Mesodermal cell (in vitro differentiated cells): ENCODE measurements around the gene DNAH14.

Source experiments
- H3K27ac ChIP-seq: 2 replicates; pipeline ENCODE4 v1.7.0; 2013; ENCODE audit warnings: mild to moderate bottlenecking, low read depth, low read length, moderate library complexity; ENCODE audit not compliant: severe bottlenecking
- H3K36me3 ChIP-seq: 2 replicates; pipeline ENCODE4 v1.7.1; 2013; ENCODE audit warnings: mild to moderate bottlenecking, low read length, moderate library complexity; ENCODE audit not compliant: control insufficient read depth, insufficient read depth
- H3K4me1 ChIP-seq: one replicate; pipeline ENCODE4 v1.7.1; 2013; ENCODE audit warnings: mild to moderate bottlenecking, low read length; ENCODE audit not compliant: insufficient read depth, control insufficient read depth, poor library complexity, severe bottlenecking
- H3K4me3 ChIP-seq: 2 replicates; pipeline ENCODE4 v1.7.0; 2013; ENCODE audit warnings: low read length, control low read depth, mild to moderate bottlenecking; ENCODE audit not compliant: insufficient read depth, poor library complexity, severe bottlenecking; ENCODE audit errors: extremely low read depth
- H3K9me3 ChIP-seq: 2 replicates; pipeline ENCODE4 v1.7.1; 2013; ENCODE audit warnings: mild to moderate bottlenecking, low read length, moderate library complexity; ENCODE audit not compliant: control insufficient read depth
- WGBS, 2 experiments: methylation state at CpG; one replicate each; pipeline ENCODE4 v1.1.5; 2013; ENCODE audit warnings: missing lambda C conversion rate in 2 of 2; ENCODE audit not compliant: insufficient coverage in 2 of 2; 5-methylcytosine and 5-hydroxymethylcytosine counted together

DNAH14 gene

GRCh38 chr1:224897529-224898327 is 31.7 kb upstream of the DNAH14 start:
- Histone ChIP-seq H3K27ac (no peak overlapping the region), H3K36me3 (no peaks in the 10 kb centered on the region), H3K4me3 (no peak overlapping the region), H3K4me1 (no peaks in the 10 kb centered on the region), H3K9me3 (peaks cover 8% of the 10 kb centered on the region)
- no CpG with 5 or more reads among the region's 1 CpG for WGBS, 2 experiments

GRCh38 chr1:224898937-224899336 is 30.5 kb upstream of the DNAH14 start:
- Histone ChIP-seq H3K27ac (no peak overlapping the region), H3K36me3 (no peaks in the 10 kb centered on the region), H3K9me3 (peaks cover 8% of the 10 kb centered on the region), H3K4me3 (no peak overlapping the region), H3K4me1 (no peaks in the 10 kb centered on the region)
- 60% methylated on average over 1 of the region's 3 CpGs; no CpG with 5 or more reads in 1 of the 2 experiments for WGBS, 2 experiments

- WGBS, 2 experiments: 83 to 88% methylated on average over 1 to 3 of the region's 3 CpGs
- Histone ChIP-seq H3K36me3 (no peaks in the 10 kb centered on the region), H3K4me1 (no peaks in the 10 kb centered on the region), H3K9me3 (peaks cover 8% of the 10 kb centered on the region), H3K27ac (no peak overlapping the region), H3K4me3 (no peak overlapping the region)
Measured at GRCh38 chr1:224900062-224900630, 29.3 kb upstream of the DNAH14 start.

GRCh38 chr1:224901087-224901810 is 28.2 kb upstream of the DNAH14 start:
- H3K36me3 ChIP-seq: no peaks in the 10 kb centered on the region
- no peak overlapping the region for H3K4me3 ChIP-seq
- H3K27ac ChIP-seq: no peak overlapping the region
- WGBS, 2 experiments: no CpG with 5 or more reads among the region's 5 CpGs
- peaks cover 8% of the 10 kb centered on the region for H3K9me3 ChIP-seq
- no peaks in the 10 kb centered on the region for H3K4me1 ChIP-seq

- 96 to 100% methylated on average over 2 of the region's 2 CpGs for WGBS, 2 experiments
- Histone ChIP-seq H3K4me3 (no peak overlapping the region), H3K4me1 (no peaks in the 10 kb centered on the region), H3K36me3 (no peaks in the 10 kb centered on the region), H3K27ac (no peak overlapping the region), H3K9me3 (peaks cover 3% of the 10 kb centered on the region)
Measured at GRCh38 chr1:224903955-224904354, 25.5 kb upstream of the DNAH14 start.

GRCh38 chr1:224906340-224906739 is 23.1 kb upstream of the DNAH14 start:
- no peak overlapping the region for H3K4me3 ChIP-seq
- no peaks in the 10 kb centered on the region for H3K4me1 ChIP-seq
- no peaks in the 10 kb centered on the region for H3K36me3 ChIP-seq
- 88% methylated on average over 1 of the region's 1 CpG; no CpG with 5 or more reads in 1 of the 2 experiments for WGBS, 2 experiments
- peaks cover 13% of the 10 kb centered on the region for H3K9me3 ChIP-seq
- H3K27ac ChIP-seq: no peak overlapping the region

- Histone ChIP-seq H3K4me3 (no peak overlapping the region), H3K27ac (no peak overlapping the region), H3K4me1 (no peaks in the 10 kb centered on the region), H3K9me3 (peaks cover 26% of the 10 kb centered on the region), H3K36me3 (no peaks in the 10 kb centered on the region)
Measured at GRCh38 chr1:224911217-224911616, 18.3 kb upstream of the DNAH14 start.

GRCh38 chr1:224914292-224914900 is 15.1 kb upstream of the DNAH14 start:
- Histone ChIP-seq H3K27ac (no peak overlapping the region), H3K4me1 (no peaks in the 10 kb centered on the region), H3K9me3 (peaks cover 23% of the 10 kb centered on the region), H3K36me3 (no peaks in the 10 kb centered on the region), H3K4me3 (no peak overlapping the region)
- WGBS, 2 experiments: 80% methylated on average over 1 of the region's 1 CpG; no CpG with 5 or more reads in 1 of the 2 experiments

- WGBS, 2 experiments: 90 to 100% methylated on average over 4 of the region's 4 CpGs
- Histone ChIP-seq H3K4me1 (no peaks in the 10 kb centered on the region), H3K27ac (no peak overlapping the region), H3K9me3 (peaks cover 1% of the 10 kb centered on the region), H3K4me3 (no peak overlapping the region), H3K36me3 (no peaks in the 10 kb centered on the region)
Measured at GRCh38 chr1:224919508-224919907, 10.0 kb upstream of the DNAH14 start.

- H3K9me3 ChIP-seq: no peaks in the 10 kb centered on the region
- no peak overlapping the region for H3K27ac ChIP-seq
- H3K4me3 ChIP-seq: no peak overlapping the region
- H3K36me3 ChIP-seq: no peaks in the 10 kb centered on the region
- H3K4me1 ChIP-seq: no peaks in the 10 kb centered on the region
Measured at GRCh38 chr1:224920930-224921329, 8.5 kb upstream of the DNAH14 start.
